CD4-positive, alpha-beta T cell treated with Interleukin-17A for 1 hour (primary cell): Measurements from ENCODE around the gene ASTN2.

Experiments
- DNase-seq: peaks from one replicate; pipeline ENCODE4 v3.0.0-alpha.2; 2020

ASTN2 gene

DNA sequence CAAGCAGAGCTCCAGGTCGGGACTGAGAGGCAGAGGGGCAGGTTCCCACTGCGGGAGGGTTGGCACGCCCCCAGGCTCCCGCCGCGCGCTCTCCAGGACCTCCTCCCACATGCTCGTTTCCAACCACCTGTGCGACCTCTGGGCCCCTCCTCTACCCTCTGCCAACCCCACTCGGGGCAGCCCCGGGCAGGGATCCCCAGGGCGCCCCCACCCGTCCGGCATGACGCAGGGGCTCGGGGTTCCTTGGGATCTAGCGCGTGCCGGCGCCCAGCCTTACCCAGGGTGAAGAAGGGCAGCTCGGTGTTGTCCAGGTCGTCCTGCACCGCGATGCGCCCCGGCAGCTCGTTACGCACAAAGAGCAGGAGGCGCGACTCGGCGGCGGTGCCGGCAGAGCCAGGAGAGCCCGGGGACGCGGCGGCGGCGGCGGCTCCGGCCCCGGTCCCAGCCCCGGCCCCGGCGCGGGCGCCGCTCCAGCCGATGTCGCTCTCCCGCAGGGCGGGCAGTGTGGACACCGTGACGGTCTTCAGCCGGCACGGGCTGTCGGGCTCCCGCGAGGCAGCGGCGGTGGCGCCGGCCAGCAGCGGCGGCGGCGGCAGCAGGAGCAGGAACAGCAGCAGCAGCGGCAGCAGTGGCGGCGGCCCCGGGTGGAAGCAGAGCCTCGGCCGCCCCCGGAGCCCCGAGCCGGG is 494 bp downstream of the ASTN2 start:
- DNase-seq = no peak

DNA sequence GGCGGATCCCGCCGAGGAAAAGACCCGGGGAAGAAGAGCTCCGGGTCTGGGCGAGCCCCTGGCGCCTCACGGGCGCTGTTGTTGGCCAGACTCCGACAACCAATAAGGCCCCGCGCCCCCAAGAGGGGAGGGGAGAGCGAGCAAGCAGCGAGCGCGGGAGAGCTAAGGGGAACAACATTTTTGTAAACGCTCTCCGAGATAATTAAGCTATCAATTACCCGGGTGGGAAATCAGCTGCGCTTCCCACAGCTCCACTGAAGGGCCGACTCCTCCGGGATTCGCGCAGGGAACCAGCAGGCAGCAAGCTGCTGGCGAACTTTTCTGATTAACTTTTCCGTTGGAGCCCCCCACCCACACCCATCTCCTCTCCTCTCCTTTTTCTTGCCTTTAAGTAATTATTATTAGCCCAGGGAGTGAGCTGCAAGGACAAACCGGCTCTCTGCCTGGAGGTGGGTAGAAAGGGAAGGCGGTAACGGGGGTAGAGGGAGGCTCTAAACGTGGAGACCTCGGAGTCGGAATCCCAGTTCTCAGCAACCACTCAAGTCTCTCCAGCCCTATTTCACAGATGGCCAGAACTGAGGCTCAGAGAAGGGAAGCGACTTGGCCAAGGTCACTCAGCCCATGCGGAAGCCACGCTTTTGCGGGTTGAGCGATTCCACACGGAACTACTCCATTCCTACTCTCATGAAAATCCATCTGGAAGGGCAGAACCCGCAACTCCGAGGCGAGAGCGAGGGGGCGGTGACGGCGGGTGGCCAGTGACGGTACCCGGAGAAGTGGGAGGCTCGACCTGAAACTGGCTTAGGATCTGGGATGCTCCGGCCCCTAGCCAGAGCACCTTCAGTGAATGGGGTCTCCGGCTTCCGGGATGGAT is 1.3 kb downstream of the ASTN2 start:
- no peak for DNase-seq

DNA sequence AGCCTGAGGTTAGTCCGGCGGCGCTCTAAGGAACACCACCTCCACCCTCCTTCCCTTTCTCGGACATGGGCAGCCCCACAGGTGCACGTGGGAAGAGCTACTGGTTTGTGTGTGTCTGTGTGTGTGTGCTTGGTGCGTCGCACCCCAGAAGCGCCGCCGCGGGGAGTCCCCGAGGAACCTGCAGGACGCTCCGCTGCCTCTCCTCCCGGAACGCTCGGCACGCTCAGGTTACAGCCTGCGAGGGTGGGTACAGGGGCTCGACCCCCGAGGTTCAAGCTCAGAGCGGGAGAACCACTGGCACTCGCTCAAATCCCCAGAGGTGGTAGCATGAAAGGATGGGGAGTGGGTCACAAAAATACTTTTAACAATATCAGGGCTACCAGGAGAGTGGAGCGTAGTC is 2.0 kb downstream of the ASTN2 start:
- no peak for DNase-seq

DNA sequence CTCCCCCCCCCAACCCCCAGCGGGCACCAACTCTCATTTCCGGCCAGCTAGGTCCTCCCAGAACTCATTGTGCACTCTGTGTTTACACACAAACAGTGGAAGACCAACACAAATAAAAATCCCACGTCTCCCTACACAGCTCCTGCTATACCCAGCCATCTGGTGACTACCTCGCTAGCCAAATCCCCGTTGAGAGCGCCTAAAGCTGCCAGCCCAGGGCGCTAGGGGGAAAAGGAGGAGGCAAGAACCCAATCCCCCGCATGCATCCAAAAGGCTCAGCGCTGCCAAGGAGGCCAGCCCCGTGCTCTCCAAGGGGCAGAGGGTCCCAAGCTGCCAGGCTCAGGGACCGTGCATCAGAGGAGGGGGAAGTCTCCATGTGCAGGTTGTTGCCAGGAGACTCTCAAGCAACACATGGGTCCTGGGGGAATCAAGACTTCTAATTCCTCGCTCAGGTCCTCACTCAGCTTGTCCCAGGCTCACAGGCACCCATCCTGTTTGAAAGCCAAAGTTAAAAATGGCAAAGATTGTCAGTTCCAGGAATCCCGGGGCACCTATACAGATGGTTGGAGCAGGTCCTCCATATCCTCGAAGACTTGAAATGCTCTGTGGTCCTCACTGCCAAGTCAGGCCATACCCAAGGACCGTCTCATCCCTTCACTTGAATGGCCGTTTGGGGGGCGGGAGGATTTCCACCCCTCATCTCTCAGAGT is 2.7 kb downstream of the ASTN2 start:
- DNase-seq = no peak

DNA sequence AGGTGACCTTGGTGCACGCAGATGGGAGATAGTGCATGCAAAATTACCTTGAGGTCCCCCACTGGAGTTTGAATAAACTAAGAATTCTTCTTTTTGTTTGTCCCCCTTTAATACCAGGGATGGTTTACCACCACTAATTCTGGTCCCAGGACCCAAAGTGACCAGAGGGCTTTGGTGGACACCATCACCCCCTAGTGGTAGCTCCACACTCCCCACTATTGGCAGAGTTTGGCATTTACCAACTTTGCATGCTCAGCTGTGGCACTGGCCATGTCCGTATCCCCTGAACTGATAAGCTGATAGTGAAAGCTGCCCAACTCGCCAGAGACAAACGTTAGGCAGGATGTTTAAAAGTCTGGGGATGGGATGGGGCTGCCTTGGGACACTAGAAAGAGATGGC is 3.3 kb downstream of the ASTN2 start:
- DNase-seq = no peak

DNA sequence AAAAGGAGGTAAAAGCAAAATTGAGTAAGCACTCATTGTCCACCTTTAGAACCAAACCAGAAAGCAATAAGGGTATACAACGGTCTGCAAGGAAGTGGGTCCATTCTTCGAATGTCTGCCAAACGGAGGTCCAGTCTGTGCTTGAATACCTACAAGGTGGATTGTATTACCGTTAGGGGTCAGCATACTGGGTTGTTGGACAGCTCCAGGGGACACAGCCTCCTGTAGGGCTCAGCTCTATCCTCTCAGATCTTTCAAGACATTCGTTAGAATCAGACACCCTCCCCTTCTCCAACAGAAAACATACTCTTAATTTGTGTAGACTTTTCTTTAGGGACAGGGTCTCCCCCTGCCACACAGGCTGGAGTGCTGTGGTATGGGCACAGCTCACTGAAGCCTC is 5.5 kb downstream of the ASTN2 start:
- no peak for DNase-seq

DNA sequence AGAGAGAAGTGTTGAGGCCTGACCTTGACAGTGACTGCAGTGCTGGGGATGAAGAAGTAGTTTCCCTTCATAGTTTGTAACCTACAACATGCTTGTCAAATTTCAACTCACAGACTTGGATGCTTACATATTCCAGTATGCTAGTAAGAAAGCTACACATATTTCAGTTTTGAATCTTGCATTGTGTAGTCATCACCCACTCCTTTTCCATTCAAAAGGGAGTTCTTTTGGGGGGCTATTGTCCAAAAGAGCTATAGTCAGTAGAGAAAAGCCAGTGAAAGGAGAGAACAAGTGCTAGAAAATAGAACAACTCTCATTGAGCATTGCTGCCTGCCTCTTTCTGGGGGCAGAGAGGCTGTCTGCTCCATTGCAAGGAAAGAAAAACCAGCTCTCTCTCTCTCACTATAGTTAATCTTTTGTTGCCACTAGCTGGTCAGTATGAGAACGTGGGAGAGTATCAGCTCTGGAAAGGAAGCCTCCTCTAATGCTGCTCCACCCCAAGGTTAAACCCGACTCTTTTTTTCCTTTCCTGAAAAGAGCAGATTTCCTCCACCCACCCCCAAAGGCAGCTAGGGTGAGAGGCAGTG is 7.3 kb downstream of the ASTN2 start:
- DNase-seq = no peak

DNA sequence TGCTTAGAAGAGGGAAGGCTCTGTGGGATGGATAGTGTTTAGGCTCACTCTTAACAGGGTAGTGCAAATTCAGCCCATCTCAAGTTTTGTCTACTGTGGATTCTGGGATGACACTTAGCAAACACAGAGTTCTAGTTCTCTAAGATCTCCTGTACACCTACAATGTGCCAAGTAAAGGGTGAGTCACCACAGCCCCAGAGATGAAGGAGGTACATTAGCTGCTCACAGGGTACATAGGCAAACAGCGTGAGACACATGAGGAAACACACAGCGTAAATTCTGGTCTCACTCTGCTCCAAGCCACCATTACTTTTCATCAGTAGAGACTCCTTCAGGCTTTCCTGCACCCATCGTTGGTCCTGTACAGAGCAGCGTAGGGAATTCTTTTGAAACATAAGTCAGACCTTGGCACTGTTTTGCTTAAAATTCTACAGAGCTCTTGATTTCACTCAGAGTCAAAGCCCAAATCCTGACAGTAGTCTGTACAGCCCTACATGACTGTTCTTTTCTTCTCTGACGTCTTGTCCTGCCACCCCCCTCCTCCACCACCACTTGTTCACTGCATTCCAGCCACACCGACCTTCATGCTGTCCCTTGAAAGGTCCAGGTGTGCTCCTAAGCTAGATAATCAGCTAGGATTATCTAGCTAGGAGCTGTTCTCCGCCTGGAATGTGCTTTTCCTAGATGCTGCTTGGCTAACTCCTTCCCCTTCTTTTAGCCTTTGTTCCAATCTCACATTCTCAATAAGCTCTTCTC is 8.7 kb downstream of the ASTN2 start:
- no peak for DNase-seq

DNA sequence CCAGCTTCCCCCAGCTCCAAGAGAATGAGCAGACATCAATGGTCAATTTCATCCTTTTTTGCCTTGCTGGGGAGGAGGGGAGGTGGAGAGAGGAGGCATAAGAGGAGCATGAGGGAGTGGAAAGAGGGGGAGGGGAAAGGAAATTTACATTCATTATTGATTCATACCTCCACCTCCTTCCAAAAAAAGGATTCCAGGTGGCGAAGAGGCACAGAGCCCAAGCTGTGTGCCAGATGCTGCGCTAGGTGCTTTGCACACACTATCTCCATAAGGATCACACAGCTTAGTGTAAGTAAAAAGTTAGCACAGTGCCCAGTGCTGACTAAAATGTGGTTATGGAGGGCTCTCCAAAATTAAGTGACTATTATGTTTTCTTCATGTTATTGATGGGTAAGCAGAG is 11.0 kb downstream of the ASTN2 start:
- no peak for DNase-seq

DNA sequence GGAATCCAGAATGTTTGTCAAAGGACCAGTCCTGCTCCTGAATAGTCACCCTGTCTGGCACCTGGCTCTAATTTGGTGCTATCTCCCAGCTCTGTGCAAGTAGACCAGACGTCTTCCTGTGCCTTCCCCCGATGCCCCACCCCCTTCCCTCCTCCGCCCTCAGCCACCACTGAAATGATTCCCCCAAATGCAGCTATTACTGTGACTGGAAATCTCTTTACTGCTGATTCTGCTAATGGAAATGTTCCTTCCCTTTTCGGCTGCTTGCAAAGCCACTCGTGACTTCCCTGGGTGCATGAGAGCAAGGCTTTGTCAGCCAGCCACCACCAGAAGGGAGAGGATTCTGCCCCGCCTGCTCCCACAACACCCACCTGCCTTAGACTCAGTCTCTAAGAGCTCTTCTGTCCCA is 11.4 kb downstream of the ASTN2 start:
- DNase-seq = no peak

DNA sequence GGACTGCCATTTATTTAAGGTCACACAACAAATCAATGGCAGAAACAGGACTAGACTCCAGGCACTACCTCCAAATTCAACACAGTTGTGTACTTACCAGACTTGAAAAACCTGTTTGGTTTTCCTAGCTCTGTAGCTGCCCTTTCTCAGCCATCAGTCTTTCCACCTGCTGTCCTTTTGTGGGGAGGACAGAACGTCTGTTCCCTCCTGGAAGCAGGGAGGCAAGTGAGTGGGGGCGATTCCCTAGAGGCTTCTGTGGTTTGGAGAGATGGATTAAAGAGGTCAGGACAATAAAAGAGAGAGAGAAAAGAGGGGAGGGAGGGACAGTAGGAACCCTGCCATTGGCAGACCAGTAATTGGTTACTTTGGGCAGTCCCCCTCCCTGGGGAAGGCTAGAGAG is 14.7 kb downstream of the ASTN2 start:
- no peak for DNase-seq

DNA sequence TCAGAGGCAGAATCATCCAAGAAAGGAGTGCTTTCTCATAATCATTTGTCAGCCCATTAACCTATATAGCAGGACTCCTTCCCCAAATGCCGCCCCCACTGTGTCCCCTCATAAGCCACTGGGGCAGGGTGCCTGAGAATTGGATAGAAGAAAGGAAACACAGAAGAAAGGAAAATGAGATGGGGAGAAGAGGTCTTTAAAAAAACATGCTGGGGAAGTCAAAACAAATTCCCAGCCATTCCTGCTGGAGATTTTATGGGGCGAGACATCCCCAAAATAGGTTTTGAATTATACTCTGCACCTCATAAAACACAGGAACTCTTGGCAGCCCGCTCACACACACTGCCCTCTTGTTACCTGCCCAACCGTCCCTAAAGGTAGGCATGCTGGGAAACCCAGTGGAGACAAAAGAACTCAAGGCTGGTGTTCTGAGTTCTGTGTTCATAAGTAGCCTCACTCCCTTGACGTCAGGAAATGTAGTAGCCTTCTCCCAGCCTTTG is 19.7 kb downstream of the ASTN2 start:
- no peak for DNase-seq

DNA sequence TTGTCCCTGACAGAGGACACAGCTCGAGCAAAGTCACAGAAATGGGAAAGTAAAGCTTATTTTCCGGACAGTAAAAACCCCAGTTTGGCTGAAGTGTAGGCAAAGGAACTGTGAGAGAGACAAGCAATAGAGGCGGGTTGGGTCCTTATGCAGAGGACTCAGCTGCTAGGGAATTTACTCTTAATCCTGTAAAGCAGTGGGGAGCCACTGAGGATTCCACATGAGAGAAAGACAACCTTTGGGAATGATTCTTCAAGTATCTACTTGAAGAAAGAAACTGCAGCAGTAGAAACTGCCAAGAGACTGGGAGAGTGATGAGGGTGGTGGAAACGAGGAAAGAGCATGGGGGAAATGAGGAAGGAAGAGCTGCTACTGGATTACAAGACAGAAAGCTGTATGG is 20.2 kb downstream of the ASTN2 start:
- DNase-seq = no peak

DNA sequence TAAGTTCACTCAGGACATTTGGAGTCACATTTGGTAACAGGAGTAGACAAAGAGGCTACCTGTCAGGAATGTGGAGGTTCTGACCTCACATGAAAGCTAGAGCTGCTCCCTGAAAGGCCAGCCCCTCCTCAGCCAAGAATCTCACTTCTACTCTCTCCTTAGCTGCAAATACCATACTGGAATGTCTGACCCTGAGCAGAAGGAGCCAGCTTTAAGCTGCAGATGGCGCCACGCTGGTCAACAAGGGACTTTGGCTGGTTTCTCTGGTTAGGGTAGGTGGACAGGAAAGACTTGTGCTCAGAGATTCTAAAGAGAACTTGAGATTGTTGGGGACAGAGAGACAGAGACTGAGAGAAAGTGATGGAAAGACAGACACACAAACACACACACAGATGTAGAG is 21.9 kb downstream of the ASTN2 start:
- no peak for DNase-seq

DNA sequence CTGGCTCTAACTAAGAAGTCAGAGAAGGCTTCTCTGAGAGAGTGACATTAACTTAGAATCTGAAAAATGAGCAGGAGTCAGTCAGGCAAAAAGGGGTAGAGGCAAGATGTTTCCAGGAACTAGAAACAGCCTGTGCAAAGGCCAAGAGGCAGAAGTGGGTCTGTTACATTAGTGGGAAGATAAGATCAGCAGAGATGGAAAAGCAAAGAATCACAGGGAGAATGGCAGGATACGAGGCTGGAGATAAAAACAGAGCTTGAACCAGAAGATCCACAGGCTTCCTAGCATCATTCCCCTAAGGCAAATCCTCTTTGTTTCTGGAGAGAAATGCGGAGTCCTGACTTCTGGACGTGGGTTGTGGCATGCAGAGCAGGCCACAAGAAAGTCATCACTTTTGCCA is 27.4 kb downstream of the ASTN2 start:
- DNase-seq = no peak

DNA sequence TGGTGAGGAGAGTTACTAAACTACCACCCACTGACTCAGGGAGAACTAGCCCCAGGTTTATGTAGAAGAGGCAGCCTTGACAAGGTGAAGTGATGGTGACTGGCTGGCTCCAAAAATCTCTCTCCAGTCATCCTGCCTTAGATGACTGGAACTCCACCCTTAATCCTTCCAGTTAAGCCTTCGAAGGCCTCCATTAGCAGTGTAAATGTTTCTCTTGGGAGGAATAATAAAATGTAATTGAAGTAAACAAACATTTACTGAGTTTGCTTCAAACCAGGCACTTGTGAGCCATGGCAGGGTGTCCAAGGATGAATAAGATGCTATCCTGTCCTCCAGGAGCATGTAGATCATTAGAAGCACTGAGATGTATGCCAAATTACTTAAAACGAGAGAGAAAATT is 35.5 kb downstream of the ASTN2 start:
- DNase-seq = no peak

DNA sequence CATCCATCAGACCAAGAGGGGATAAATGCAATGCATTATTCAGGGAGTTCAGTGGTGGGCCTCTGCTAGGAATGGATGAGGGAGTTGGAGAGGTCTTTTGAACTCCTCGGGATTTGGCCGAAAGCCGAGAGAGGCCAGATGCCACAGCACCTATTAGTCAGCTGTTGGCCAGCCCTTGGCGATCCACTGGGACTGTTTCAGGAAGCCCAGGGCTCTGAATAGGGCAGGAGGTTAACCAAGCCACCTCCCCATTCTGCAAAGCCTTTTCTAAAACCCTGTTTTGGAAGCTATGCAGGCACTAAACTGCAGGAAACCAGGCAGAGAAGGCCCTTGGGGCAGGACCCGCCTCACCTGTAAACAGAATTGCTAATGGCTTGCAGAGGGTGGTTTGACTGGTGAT is 37.8 kb downstream of the ASTN2 start:
- DNase-seq = no peak

DNA sequence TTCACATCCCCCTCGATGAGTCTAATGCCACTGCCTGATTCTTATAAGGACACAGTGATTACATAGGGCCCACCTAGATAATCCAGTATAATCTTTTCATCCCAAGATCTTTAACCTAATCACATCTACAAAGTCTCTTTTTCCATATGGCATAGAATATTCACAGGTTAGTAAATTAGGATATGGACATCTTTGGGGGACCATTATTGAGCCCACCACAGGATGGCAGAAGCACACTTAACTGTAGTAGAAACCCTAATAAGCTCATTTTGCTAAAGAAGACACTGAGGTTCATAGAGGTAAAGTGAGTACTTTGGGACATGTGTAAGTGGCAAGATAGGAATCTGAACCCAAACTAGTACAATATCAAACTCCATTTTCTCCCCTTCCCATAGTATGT is 38.9 kb downstream of the ASTN2 start:
- no peak for DNase-seq

DNA sequence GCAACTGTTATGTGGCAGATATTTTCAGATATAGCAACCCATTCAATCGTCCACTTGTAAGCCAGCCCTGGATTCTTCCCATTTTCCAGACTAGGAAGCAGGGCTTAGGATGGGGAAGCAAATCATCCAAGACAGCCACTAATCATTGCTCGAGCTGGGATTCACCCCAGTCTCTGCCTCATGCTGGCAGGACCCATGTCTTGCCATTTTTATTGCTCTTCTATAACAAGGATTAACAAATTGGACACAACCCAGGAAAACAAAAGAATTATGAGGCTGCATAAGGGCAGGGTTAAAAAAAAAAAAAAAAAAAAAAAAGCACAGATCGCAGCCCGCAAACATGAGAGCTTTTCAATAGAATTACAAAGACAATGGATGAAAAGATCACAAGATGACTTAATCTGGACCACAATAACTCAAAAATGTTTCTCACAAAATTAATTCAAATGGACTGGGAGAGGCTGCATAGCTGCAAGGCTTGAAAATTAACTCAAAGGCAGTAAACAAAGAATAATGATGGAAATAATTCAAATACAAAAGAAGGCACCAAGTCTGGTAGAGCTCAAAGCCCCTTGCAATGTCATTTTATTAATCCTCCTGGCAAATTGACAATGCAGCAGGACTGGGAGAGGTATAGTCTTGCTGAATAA is 40.7 kb downstream of the ASTN2 start:
- no peak for DNase-seq

DNA sequence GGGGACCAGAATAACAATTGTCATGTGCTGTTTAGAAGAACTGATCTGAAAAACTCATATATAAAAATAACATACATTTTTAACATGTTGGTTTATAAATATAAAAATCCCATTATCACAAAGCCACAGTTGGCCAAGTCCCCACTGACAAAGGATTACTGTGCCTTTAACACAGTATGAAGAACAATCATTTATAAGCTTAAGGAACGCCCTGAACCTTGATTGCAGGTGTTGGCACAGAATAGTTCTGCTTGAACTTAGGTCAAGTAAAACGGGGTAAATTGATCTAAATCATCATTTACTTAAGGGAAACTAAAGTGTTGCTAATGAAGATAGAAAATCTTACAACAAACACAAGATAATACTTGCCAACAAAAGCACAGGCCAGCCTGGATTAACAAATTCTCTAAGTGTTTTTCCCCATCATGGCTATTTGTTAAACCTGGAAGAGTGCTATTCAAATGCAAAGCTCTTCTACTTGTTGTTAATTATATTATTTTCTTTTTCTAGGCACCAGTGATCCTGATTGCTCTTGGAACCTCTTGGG is 46.1 kb downstream of the ASTN2 start:
- no peak for DNase-seq

DNA sequence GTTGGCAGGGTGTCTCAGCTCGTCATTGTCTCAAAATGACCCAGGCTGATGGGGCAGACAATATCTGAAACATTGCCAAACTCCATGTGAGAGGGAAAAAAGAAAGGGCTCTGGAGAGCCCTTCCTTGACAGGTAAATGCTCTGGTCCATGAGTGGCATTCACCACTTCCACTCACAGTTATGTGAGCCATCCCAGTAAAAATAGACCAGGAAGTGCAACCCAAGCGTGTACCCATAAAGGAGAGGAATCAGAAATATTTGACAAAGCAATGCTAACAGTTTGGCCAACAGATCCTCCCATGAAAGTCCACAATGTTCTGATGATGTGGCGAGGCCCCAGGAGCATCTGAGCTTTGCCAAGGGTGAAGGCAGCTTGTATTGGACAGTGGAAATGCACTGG is 49.4 kb downstream of the ASTN2 start:
- DNase-seq = no peak

DNA sequence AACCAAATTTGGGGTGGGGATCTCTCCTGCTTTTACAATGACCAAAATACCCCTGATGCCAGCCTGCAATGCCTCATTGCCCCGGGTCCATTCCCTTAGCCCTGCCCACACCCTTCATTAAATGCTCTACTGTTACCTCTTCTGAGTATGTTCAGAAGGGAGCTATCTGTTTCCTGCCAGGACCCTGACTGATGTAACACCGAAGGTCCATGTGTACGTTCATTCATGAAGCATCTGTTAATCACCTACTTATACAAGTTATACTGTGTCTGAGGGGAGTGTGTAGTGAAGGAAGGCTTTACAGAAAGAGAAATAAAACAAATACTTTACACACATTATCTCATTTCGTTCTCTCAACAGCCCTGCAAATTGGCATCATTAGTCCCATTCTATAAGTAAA is 51.9 kb downstream of the ASTN2 start:
- no peak for DNase-seq
